ENCODE results near the gene WDR41. TPM values are rescaled to one million over a fixed set of nuclear protein-coding genes. Genes with fewer than 3 reads are reported as not detected.
"Not testable (repeated sequence)": the region's sequence is repeated elsewhere in the genome, so short reads cannot be mapped to it uniquely, and the experiment has no call there.

Gene WDR41
- total RNA-seq, 4 donors from 2014 or later, result 32.1 to 43.1 (median 39.5) TPM

GRCh38 chr5:77394064-77394715 lies 97.9 kb downstream of the WDR41 start:
- no peaks in the 10 kb centered on the region for H3K4me1 ChIP-seq

GRCh38 chr5:77391240-77391765 lies 100.8 kb downstream of the WDR41 start:
- TF ChIP-seq POLR2AphosphoS5 (IDR thresholded peaks at IDR 0.05), result no peak
- no peak for TF ChIP-seq EP300 (IDR thresholded peaks at IDR 0.05)
- no peak for TF ChIP-seq POLR2A (IDR thresholded peaks at IDR 0.05)
- no peak for TF ChIP-seq CTCF (IDR thresholded peaks at IDR 0.05)
- DNase-seq (ENCODE audit: low spot score in 2 of 2), result no peak
- 87% methylated on average over 10 of the region's 10 CpGs for WGBS
- no peaks in the 10 kb centered on the region for H3K36me3 ChIP-seq
- H3K27me3 ChIP-seq, result no peaks in the 10 kb centered on the region
- no peak overlapping the region for H3K4me3 ChIP-seq
- no peaks in the 10 kb centered on the region for H3K4me1 ChIP-seq
- H3K9me3 ChIP-seq, result no peaks in the 10 kb centered on the region
- no peak overlapping the region for H3K27ac ChIP-seq

More at GRCh38 chr5:77394064-77394715, 97.9 kb downstream of the WDR41 start:
- Histone ChIP-seq H3K36me3 (no peaks in the 10 kb centered on the region), H3K27me3 (no peaks in the 10 kb centered on the region), H3K9me3 (no peaks in the 10 kb centered on the region), H3K4me3 (no peak overlapping the region), H3K27ac (no peak overlapping the region)
- no peak for DNase-seq (ENCODE audit: low spot score in 2 of 2)
- WGBS, result 80% methylated on average over 3 of the region's 3 CpGs
- no peak for TF ChIP-seq POLR2AphosphoS5 (IDR thresholded peaks at IDR 0.05)
- no peak for TF ChIP-seq POLR2A (IDR thresholded peaks at IDR 0.05)
- TF ChIP-seq CTCF (IDR thresholded peaks at IDR 0.05), result no peak
- no peak for TF ChIP-seq EP300 (IDR thresholded peaks at IDR 0.05)

GRCh38 chr5:77390795-77391194 lies 101.3 kb downstream of the WDR41 start:
- no peaks in the 10 kb centered on the region for H3K9me3 ChIP-seq
- no peak for DNase-seq (ENCODE audit: low spot score in 2 of 2)
- H3K36me3 ChIP-seq, result no peaks in the 10 kb centered on the region
- no peaks in the 10 kb centered on the region for H3K27me3 ChIP-seq
- H3K27ac ChIP-seq, result no peak overlapping the region
- H3K4me1 ChIP-seq, result no peaks in the 10 kb centered on the region
- no peak overlapping the region for H3K4me3 ChIP-seq
- WGBS, result 73% methylated on average over 2 of the region's 2 CpGs
- TF ChIP-seq POLR2AphosphoS5 (IDR thresholded peaks at IDR 0.05) (no peak), CTCF (IDR thresholded peaks at IDR 0.05) (no peak), EP300 (IDR thresholded peaks at IDR 0.05) (no peak), POLR2A (IDR thresholded peaks at IDR 0.05) (no peak)

GRCh38 chr5:77390221-77390620 lies 101.9 kb downstream of the WDR41 start:
- Histone ChIP-seq H3K9me3 (no peaks in the 10 kb centered on the region), H3K36me3 (no peaks in the 10 kb centered on the region), H3K4me1 (no peaks in the 10 kb centered on the region), H3K4me3 (no peak overlapping the region), H3K27ac (no peak overlapping the region), H3K27me3 (no peaks in the 10 kb centered on the region)
- 91% methylated on average over 3 of the region's 3 CpGs for WGBS
- DNase-seq (ENCODE audit: low spot score in 2 of 2), result no peak
- TF ChIP-seq POLR2A (IDR thresholded peaks at IDR 0.05) (no peak), POLR2AphosphoS5 (IDR thresholded peaks at IDR 0.05) (no peak), CTCF (IDR thresholded peaks at IDR 0.05) (no peak), EP300 (IDR thresholded peaks at IDR 0.05) (no peak)

- 87% methylated on average over 2 of the region's 2 CpGs for WGBS
- Histone ChIP-seq H3K27me3 (no peaks in the 10 kb centered on the region), H3K4me1 (no peaks in the 10 kb centered on the region), H3K36me3 (no peaks in the 10 kb centered on the region), H3K9me3 (no peaks in the 10 kb centered on the region), H3K27ac (no peak overlapping the region), H3K4me3 (no peak overlapping the region)
- TF ChIP-seq POLR2A (IDR thresholded peaks at IDR 0.05) (no peak), POLR2AphosphoS5 (IDR thresholded peaks at IDR 0.05) (no peak), CTCF (IDR thresholded peaks at IDR 0.05) (no peak), EP300 (IDR thresholded peaks at IDR 0.05) (no peak)
- no peak for DNase-seq (ENCODE audit: low spot score in 2 of 2)
These were observed 102.4 kb downstream of the WDR41 start for GRCh38 chr5:77389746-77390145.

- H3K4me1 ChIP-seq; H3K4me3 ChIP-seq; H3K9me3 ChIP-seq; H3K36me3 ChIP-seq; H3K27ac ChIP-seq; DNase-seq (ENCODE audit: low spot score in 2 of 2); H3K27me3 ChIP-seq: not testable (repeated sequence)
- WGBS, result 100% methylated on average over 1 of the region's 1 CpG
These were observed 105.8 kb downstream of the WDR41 start for GRCh38 chr5:77386340-77386739.

GRCh38 chr5:77383336-77383735 lies 108.8 kb downstream of the WDR41 start:
- H3K4me3 ChIP-seq; H3K36me3 ChIP-seq; DNase-seq (ENCODE audit: low spot score in 2 of 2); H3K9me3 ChIP-seq; H3K27me3 ChIP-seq; H3K27ac ChIP-seq; H3K4me1 ChIP-seq: not testable (repeated sequence)
- WGBS, result 90% methylated on average over 2 of the region's 2 CpGs

Data from suprapubic skin (tissue), 4 donors.